Heart right ventricle (tissue), 16 donors: ENCODE measurements around the gene C17orf50. TPM values are rescaled to one million over a fixed set of nuclear protein-coding genes. Genes with fewer than 3 reads are reported as not detected.

Experiments
- ATAC-seq, 8 donors: fragments of 200-7000 bp; cut with Tn5 transposase; one replicate each; pipeline ENCODE4 v1.9.1; 2020; ENCODE audit warnings: mild to moderate bottlenecking in 8 of 8, moderate library complexity in 8 of 8, moderate number of reproducible peaks in 1 of 8
- DNase-seq, 2 donors: peaks; one replicate each; pipeline ENCODE4 v3.0.0-alpha.2; 2020
- H3K27ac ChIP-seq, 10 donors: fragments of 200-600 bp; sonication (generic) in 2 of 10; one replicate each; pipeline versions ENCODE4 v1.5.0 to v1.8.0; 2020 to 2022; ENCODE audit warnings: mild to moderate bottlenecking in 3 of 10
- H3K27me3 ChIP-seq, 7 donors: fragments of 200-600 bp; one replicate each; pipeline ENCODE4 v1.8.0; 2021 to 2022; ENCODE audit warnings: mild to moderate bottlenecking in 2 of 7
- H3K36me3 ChIP-seq, 9 donors: fragments of 200-600 bp; sonication (generic) in 1 of 9; one replicate each; pipeline versions ENCODE4 v1.5.0 to v1.8.0; 2020 to 2022; ENCODE audit warnings: mild to moderate bottlenecking in 2 of 9
- H3K4me1 ChIP-seq, 9 donors: fragments of 200-600 bp; sonication (generic) in 1 of 9; one replicate each; pipeline versions ENCODE4 v1.5.0 to v1.8.0; 2020 to 2022; ENCODE audit warnings: mild to moderate bottlenecking in 4 of 9
- H3K4me3 ChIP-seq, 10 donors: fragments of 200-600 bp; sonication (generic) in 2 of 10; one replicate each; pipeline versions ENCODE4 v1.5.0 to v1.8.0; 2020 to 2022; ENCODE audit warnings: mild to moderate bottlenecking in 7 of 10, moderate library complexity in 2 of 10
- H3K9me3 ChIP-seq, 11 donors: fragments of 200-600 bp in 10 of 11; sonication (generic) in 2 of 11; one replicate each; pipeline versions ENCODE4 v1.5.0 to v1.8.0; 2013 to 2022; ENCODE audit warnings: mild to moderate bottlenecking in 2 of 11, control low read depth in 1 of 11, moderate library complexity in 1 of 11
- CTCF ChIP-seq, 9 donors: fragments of 200-600 bp; sonication (generic) in 2 of 9; IDR thresholded peaks; one replicate each; pipeline versions ENCODE4 v1.5.0 to v1.8.0; 2021 to 2022; ENCODE audit warnings: antibody characterized with exemption in 9 of 9, mild to moderate bottlenecking in 5 of 9, moderate library complexity in 1 of 9
- WGBS, 2 donors: extraction: QIAGEN DNeasy Blood & Tissue Kit; methylation state at CpG; one replicate each; pipeline ENCODE4 v1.1.7; 2013; ENCODE audit warnings: inconsistent platforms in 1 of 2; 5-methylcytosine and 5-hydroxymethylcytosine counted together
- intact Hi-C, 10 donors: fragments of 100-400 bp; cut with DNase I; formaldehyde crosslinking; loops; one replicate each; pipeline versions ENCODE4 v1.11.1 to v1.14.2; 2022
- polyA plus RNA-seq, 2 donors: library from polyadenylated mRNA; stranded (reverse); fragments of 200-250 nt; gene quantifications; one replicate each; pipeline ENCODE4 v1.2.3, GENCODE V29; 2013
- total RNA-seq, 10 donors: library from RNA; stranded (reverse); fragmentation: NEBNext Ultra II Directional in 3 of 10; extraction: Animal tissue kit (Norgen Biotek cat#: 25700) in 3 of 10; gene quantifications; one replicate each; pipeline versions ENCODE4 v1.2.1 to v1.2.4, GENCODE V29; 2021 to 2023
- donor health status: Arrhythmogenic right ventricular cardiomyopathy.
- donor health status: ischemic (EF 13 %, LVEDD 7.1; RV severe dilation, severe dysfunction).
- donor health status: healthy with polysubstance abuse.
- donor health status: DM: no; HTN: yes; CAD: no.
- donor health status: DM: no; HTN: no; CAD: no.
- donor health status: ischemic (EF 25% LVEDD 6.9; RV normal size, moderate dysfunction).
- donor health status: ischemic (EF 25% LVEDD 5.7; RV mildly dilated, moderate dysfunction).
- donor health status: healthy.
- donor health status: DM: yes; HTN: yes; CAD: no.
- donor health status: Ischemic cardiomyopathy.
- donor health status: ischemic (EF 35%, LVEDD 5.7; RV mildly dilated, moderate dysfunction).
- donor health status: nonischemic (EF 11% LVEDD 7.7; RV severe dilation, severe dysfunction).
- donor health status: DM: yes; HTN: yes; CAD: no.
- donor health status: PGD.
- donor health status: ischemic (EF 29% LVEDD 5.4; RV normal size, mild dysfunction).
- donor health status: nonischemic (EF 23%, LVEDD 6.1; RV moderate dilation, normal function).

The C17orf50 gene
- total and polyA plus RNA-seq, 12 donors: not detected

DNA sequence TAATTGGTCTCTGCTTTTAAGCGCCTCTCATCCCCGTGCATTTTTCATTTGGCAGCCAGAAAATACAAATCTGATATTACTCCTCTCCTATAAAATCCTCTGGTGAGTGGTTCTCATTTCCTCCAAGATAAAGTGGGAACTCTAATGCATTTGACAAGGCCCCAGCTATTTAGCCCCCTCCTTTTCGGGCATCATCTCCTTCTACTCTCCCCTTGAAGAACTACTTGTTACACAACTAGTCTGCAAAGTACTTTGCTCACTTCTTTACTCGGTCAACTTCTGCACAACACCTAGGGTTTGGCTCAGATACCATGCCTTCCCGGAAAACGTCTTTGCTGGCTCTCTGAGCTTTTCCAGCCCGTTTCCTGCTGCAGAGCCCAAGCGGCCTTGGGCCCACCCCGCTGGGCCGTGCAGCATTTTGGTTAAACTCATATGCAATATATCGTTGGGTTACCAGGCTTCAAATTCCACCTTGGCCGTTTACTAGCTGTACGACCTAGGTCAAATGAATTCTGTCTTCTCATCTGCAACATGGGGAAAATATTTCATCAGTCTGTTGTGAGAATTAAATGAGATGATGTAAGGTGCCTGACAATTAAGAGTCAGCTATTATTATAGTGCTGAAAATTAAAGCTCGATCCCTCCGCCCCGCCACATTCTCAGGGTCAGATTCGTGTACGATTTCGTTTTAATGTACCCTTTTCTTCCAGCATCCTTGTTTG, 47.7 kb downstream of the C17orf50 start:
- no peak for TF ChIP-seq CTCF (IDR thresholded peaks at IDR 0.05)
- intact Hi-C loops: no loop called here
- ATAC-seq (no peak), DNase-seq (no peak)
- Histone ChIP-seq H3K36me3 (no peaks in the 10 kb centered on the region), H3K9me3 (no peaks in the 10 kb centered on the region), H3K4me3 (peak overlapping the region; percentile 14 to 95 (median 78)), H3K27me3 (no peaks in the 10 kb centered on the region), H3K27ac (peak overlapping the region; percentile 80 to 98 (median 92)), H3K4me1 (peaks cover 0 to 52% (median 34%) of the 10 kb centered on the region in 9 donors)
- 26 to 27% methylated on average over 19 of the region's 19 CpGs for WGBS, 2 donors

- intact Hi-C loops: no loop called here
- no peaks in the 10 kb centered on the region for H3K27me3 ChIP-seq
- ATAC-seq (peak; percentile 98 to 99 (median 98)), DNase-seq (peak; percentile 94 to 98)
- 1% methylated on average over 71 of the region's 71 CpGs for WGBS, 2 donors
- H3K36me3 ChIP-seq: no peaks in the 10 kb centered on the region
- TF ChIP-seq CTCF (IDR thresholded peaks at IDR 0.05): peak; percentile 57 to 84 (median 69)
- H3K4me1 ChIP-seq: peaks cover 0 to 56% (median 34%) of the 10 kb centered on the region in 9 donors
- no peaks in the 10 kb centered on the region for H3K9me3 ChIP-seq
- peak within 1 kb of the TSS; percentile 80 to 98 (median 92) for H3K27ac ChIP-seq
- peak within 1 kb of the TSS; percentile 52 to 95 (median 78) for H3K4me3 ChIP-seq
Observed at GRCh38 chr17:35808962-35809854, 48.5 kb downstream of the C17orf50 start, which contains the start of gene TAF15. TAF15 (plus strand) TSS chr17:35809484; CDS start chr17:35809570, 86 bp downstream.

DNA sequence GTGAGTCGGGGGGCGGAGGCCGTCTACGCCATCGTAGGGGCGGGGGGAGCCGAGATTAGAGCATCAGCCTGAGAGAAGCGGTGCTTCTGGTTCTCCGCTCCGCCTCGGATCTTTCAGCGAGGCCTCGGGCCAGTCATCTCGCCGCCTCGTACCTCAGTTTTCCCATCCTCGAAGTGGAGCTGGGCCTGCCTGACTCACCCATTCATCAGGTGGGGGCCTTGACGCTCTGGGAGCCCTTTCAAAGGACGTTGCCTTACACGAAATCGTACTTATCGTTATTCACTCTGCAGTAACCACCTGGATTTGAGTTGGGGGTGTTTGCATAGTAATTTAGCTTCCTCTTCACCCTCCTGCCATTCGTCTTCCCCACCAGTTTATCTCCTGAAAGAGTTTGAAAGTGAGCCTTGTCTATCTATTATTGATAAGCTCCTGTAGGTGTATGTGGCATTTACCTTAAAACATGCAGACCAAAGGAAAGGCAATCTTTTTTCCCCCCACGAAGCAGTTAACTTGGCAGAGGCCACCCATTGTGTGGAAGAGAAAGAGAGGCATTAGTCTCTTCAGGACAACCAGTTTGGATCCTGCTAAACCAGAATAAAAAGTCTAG, 49.3 kb downstream of the C17orf50 start:
- WGBS, 2 donors: 0% methylated on average over 21 to 24 of the region's 24 CpGs
- H3K9me3 ChIP-seq: no peaks in the 10 kb centered on the region
- no peaks in the 10 kb centered on the region for H3K27me3 ChIP-seq
- H3K36me3 ChIP-seq: no peaks in the 10 kb centered on the region
- H3K27ac ChIP-seq: peak overlapping the region; percentile 80 to 98 (median 92)
- intact Hi-C loops: no loop called here
- peaks cover 0 to 57% (median 38%) of the 10 kb centered on the region in 9 donors for H3K4me1 ChIP-seq
- no peak for DNase-seq
- peak in 1 of 8 donors; percentile 0 for ATAC-seq
- H3K4me3 ChIP-seq: peak overlapping the region; percentile 52 to 95 (median 78)
- no peak for TF ChIP-seq CTCF (IDR thresholded peaks at IDR 0.05)

GRCh38 chr17:35811759-35812158, 51.1 kb downstream of the C17orf50 start:
- WGBS, 2 donors: 87 to 89% methylated on average over 6 of the region's 6 CpGs
- Histone ChIP-seq H3K27ac (no peak overlapping the region), H3K27me3 (no peaks in the 10 kb centered on the region), H3K9me3 (no peaks in the 10 kb centered on the region), H3K4me1 (peaks cover 0 to 73% (median 54%) of the 10 kb centered on the region in 9 donors), H3K36me3 (peaks cover 0 to 11% (median 0%) of the 10 kb centered on the region in 9 donors), H3K4me3 (peak overlapping the region in 1 of 10 donors; percentile 87)
- DNase-seq (no peak), ATAC-seq (no peak)
- no peak for TF ChIP-seq CTCF (IDR thresholded peaks at IDR 0.05)
- intact Hi-C loops: no loop called here
